H1 (cell line): ENCODE data around the gene TMEM223. TPM values are rescaled to one million over a fixed set of nuclear protein-coding genes. Genes with fewer than 3 reads are reported as not detected.

Source experiments
- CTCF ChIA-PET: fragments of 300-600 bp; sonication (Branson Sonifier 250); formaldehyde crosslinking; loops from one replicate; lab custom pipeline; 2021; ENCODE audit not compliant: partially characterized antibody; lab: Charles Lee
- POLR2A ChIA-PET: fragments of 300-600 bp; sonication (Branson Sonifier 250); formaldehyde crosslinking; loops from one replicate; lab custom pipeline; 2021; ENCODE audit warnings: inconsistent platforms; ENCODE audit not compliant: partially characterized antibody; lab: Charles Lee
- DNase-seq, 2 experiments: peaks; one replicate each; pipeline versions ENCODE4 v3.0.0 to v3.0.0-alpha.2; 2010 to 2022; ENCODE audit warnings: low spot score in 2 of 2, low read depth in 1 of 2, mixed read lengths in 1 of 2
- FAIRE-seq: peaks from 2 replicates; lab custom pipeline; 2011; peaks lifted over from hg19 to GRCh38; lab: Jason Lieb, UNC
- H2AFZ ChIP-seq: 2 replicates; pipeline ENCODE4 v1.8.1; 2012; ENCODE audit warnings: low read length, inconsistent platforms
- H2AK5ac ChIP-seq: 2 replicates; pipeline ENCODE4 v1.6.1; 2013; ENCODE audit warnings: low read depth, low read length
- H2BK120ac ChIP-seq: replicated peaks from 2 replicates; pipeline ENCODE3; 2013; ENCODE audit warnings: low read depth, low read length, inconsistent platforms
- H2BK12ac ChIP-seq: 2 replicates; pipeline ENCODE4 v1.6.1; 2013; ENCODE audit warnings: low read depth, low read length
- H2BK15ac ChIP-seq: 2 replicates; pipeline ENCODE4 v1.6.1; 2013; ENCODE audit warnings: low read length
- H2BK20ac ChIP-seq: 2 replicates; pipeline ENCODE4 v1.6.1; 2013; ENCODE audit warnings: low read length
- H2BK5ac ChIP-seq: 2 replicates; pipeline ENCODE4 v1.6.1; 2013; ENCODE audit warnings: low read depth, low read length
- H3K14ac ChIP-seq: 2 replicates; pipeline ENCODE4 v1.6.1; 2013; ENCODE audit warnings: inconsistent platforms; ENCODE audit not compliant: insufficient read length
- H3K18ac ChIP-seq: 2 replicates; pipeline ENCODE4 v1.6.1; 2013; ENCODE audit warnings: low read length; ENCODE audit errors: extremely low read depth
- H3K23ac ChIP-seq: 2 replicates; pipeline ENCODE4 v1.6.1; 2013; ENCODE audit warnings: inconsistent platforms; ENCODE audit not compliant: insufficient read length
- H3K23me2 ChIP-seq: 2 replicates; pipeline ENCODE4 v1.6.1; 2013; ENCODE audit warnings: low read depth, low read length
- H3K27ac ChIP-seq: 2 replicates; pipeline ENCODE4 v1.6.1; 2011; ENCODE audit warnings: low read depth, low read length, inconsistent platforms
- H3K27me3 ChIP-seq, 4 experiments: replicated peaks in 1 of 4; 1 replicate in 1 of 4; 2 replicates in 3 of 4; pipeline versions ENCODE4 v1.6.1 to v1.8.1; 2011 to 2013; ENCODE audit warnings: low read length in 3 of 4, mild to moderate bottlenecking in 3 of 4, inconsistent platforms in 2 of 4, mixed read lengths in 2 of 4, moderate library complexity in 1 of 4; ENCODE audit not compliant: control insufficient read depth in 3 of 4, insufficient read depth in 3 of 4; ENCODE audit errors: extremely low read depth in 1 of 4
- H3K36me3 ChIP-seq, 4 experiments: 2 replicates each; pipeline versions ENCODE4 v1.6.1 to v1.8.1; 2011 to 2013; ENCODE audit warnings: mild to moderate bottlenecking in 4 of 4, low read length in 3 of 4, moderate library complexity in 2 of 4, control low read depth in 1 of 4, inconsistent platforms in 1 of 4; ENCODE audit not compliant: insufficient read depth in 4 of 4, control insufficient read depth in 2 of 4
- H3K4ac ChIP-seq: replicated peaks from 2 replicates; pipeline ENCODE3; 2013; ENCODE audit warnings: low read length, low read depth, mixed read lengths, inconsistent platforms; ENCODE audit not compliant: insufficient read length
- H3K4me1 ChIP-seq, 4 experiments: replicated peaks in 1 of 4; 1 replicate in 1 of 4; 2 replicates in 3 of 4; pipeline versions ENCODE4 v1.6.1 to v1.8.1; 2011 to 2013; ENCODE audit warnings: low read length in 3 of 4, inconsistent platforms in 2 of 4, mixed read lengths in 1 of 4; ENCODE audit not compliant: insufficient read depth in 4 of 4, control insufficient read depth in 3 of 4
- H3K4me2 ChIP-seq, 2 experiments: 2 replicates each; pipeline versions ENCODE4 v1.6.1 to v1.8.1; 2011 to 2013; ENCODE audit warnings: low read depth in 2 of 2, low read length in 2 of 2, control low read depth in 1 of 2, inconsistent platforms in 1 of 2, mild to moderate bottlenecking in 1 of 2; ENCODE audit not compliant: insufficient read depth in 1 of 2
- H3K4me3 ChIP-seq, 4 experiments: fragments of 200-600, 300-600 bp in 1 of 4; sonication (generic), shearing (Covaris generic), sonication (Bioruptor Twin) in 1 of 4; 2 replicates each; pipeline versions ENCODE4 v1.5.1 to v1.8.1; 2011 to 2016; ENCODE audit warnings: low read length in 4 of 4, low read depth in 3 of 4, control low read depth in 2 of 4, inconsistent platforms in 2 of 4, mild to moderate bottlenecking in 2 of 4, mixed read lengths in 1 of 4, moderate library complexity in 1 of 4; ENCODE audit not compliant: insufficient read depth in 2 of 4; ENCODE audit errors: extremely low read depth in 1 of 4
- H3K56ac ChIP-seq: replicated peaks from 2 replicates; pipeline ENCODE3; 2013; ENCODE audit warnings: low read depth, mild to moderate bottlenecking, mixed read lengths, low read length, inconsistent platforms; ENCODE audit not compliant: insufficient read length
- H3K79me1 ChIP-seq: 2 replicates; pipeline ENCODE4 v1.6.1; 2013; ENCODE audit warnings: low read depth, low read length, control low read depth
- H3K79me2 ChIP-seq, 2 experiments: 2 replicates each; pipeline versions ENCODE4 v1.6.1 to v1.8.1; 2012 to 2013; ENCODE audit warnings: low read length in 2 of 2, mild to moderate bottlenecking in 2 of 2, inconsistent platforms in 1 of 2; ENCODE audit not compliant: insufficient read depth in 2 of 2, control insufficient read depth in 1 of 2
- H3K9ac ChIP-seq, 4 experiments: replicated peaks in 1 of 4; 1 replicate in 1 of 4; 2 replicates in 3 of 4; pipeline versions ENCODE4 v1.6.1 to v1.8.1; 2011 to 2013; ENCODE audit warnings: low read depth in 3 of 4, low read length in 3 of 4, control low read depth in 2 of 4, mild to moderate bottlenecking in 2 of 4, moderate library complexity in 2 of 4, inconsistent platforms in 1 of 4; ENCODE audit errors: extremely low read depth in 1 of 4
- H3K9me3 ChIP-seq, 2 experiments: 2 replicates each; pipeline versions ENCODE4 v1.6.1 to v1.8.1; 2012 to 2013; ENCODE audit warnings: mild to moderate bottlenecking in 2 of 2, moderate library complexity in 2 of 2, control low read depth in 1 of 2, inconsistent platforms in 1 of 2, low read depth in 1 of 2, low read length in 1 of 2, mixed read lengths in 1 of 2; ENCODE audit not compliant: insufficient read depth in 2 of 2
- H4K20me1 ChIP-seq, 2 experiments: replicated peaks in 1 of 2; 2 replicates each; pipeline versions ENCODE3 to v1.8.1; 2011 to 2013; ENCODE audit warnings: inconsistent platforms in 2 of 2, low read length in 2 of 2, mild to moderate bottlenecking in 1 of 2; ENCODE audit not compliant: insufficient read depth in 2 of 2, control insufficient read depth in 1 of 2
- H4K5ac ChIP-seq: 2 replicates; pipeline ENCODE4 v1.6.1; 2013; ENCODE audit warnings: low read length, low read depth, mixed read lengths, inconsistent platforms; ENCODE audit not compliant: insufficient read length
- H4K8ac ChIP-seq: 2 replicates; pipeline ENCODE4 v1.8.0; 2013; ENCODE audit warnings: mild to moderate bottlenecking, moderate library complexity, low read length, inconsistent platforms; ENCODE audit not compliant: insufficient read depth; ENCODE audit errors: extremely low read depth
- H4K91ac ChIP-seq: replicated peaks from 2 replicates; pipeline ENCODE3; 2013; ENCODE audit warnings: low read length, mixed read lengths, inconsistent platforms; ENCODE audit not compliant: insufficient read length
- CBX8 ChIP-seq: fragments of 300-800, 300-1000 bp; sonication (generic); IDR thresholded peaks from 2 replicates; pipeline ENCODE4 v1.7.1; 2016; ENCODE audit warnings: low read depth, low read length, borderline replicate concordance
- POLR2AphosphoS5 ChIP-seq: IDR thresholded peaks from 2 replicates; pipeline ENCODE4 v1.6.1; 2011; ENCODE audit warnings: low read depth, low read length
- RAD21 ChIP-seq, 2 experiments: IDR thresholded peaks in 1 of 2; conservative IDR thresholded peaks in 1 of 2; 2 replicates each; pipeline ENCODE4 v1.6.1; 2011; ENCODE audit warnings: low read depth in 2 of 2, low read length in 2 of 2, improper control_type of control experiment in 1 of 2, inconsistent platforms in 1 of 2, mild to moderate bottlenecking in 1 of 2, moderate library complexity in 1 of 2
- TAF7 ChIP-seq: optimal IDR thresholded peaks from 2 replicates; pipeline ENCODE3; 2011; ENCODE audit warnings: low read depth, mild to moderate bottlenecking, inconsistent platforms, low read length, moderate library complexity, borderline replicate concordance
- WGBS, 2 experiments: shearing (Covaris generic) in 1 of 2; methylation state at CpG; one replicate each; pipeline versions ENCODE4 v1.1.6 to v1.1.7; 2013 to 2015; ENCODE audit warnings: low lambda C conversion rate in 2 of 2, mixed read lengths in 2 of 2, inconsistent platforms in 1 of 2, low coverage in 1 of 2, missing lambda C conversion rate in 1 of 2; ENCODE audit not compliant: insufficient replicate concordance in 2 of 2, insufficient coverage in 1 of 2, insufficient read length in 1 of 2; ENCODE audit errors: extremely low coverage in 1 of 2, missing lambda C conversion rate in 1 of 2; 5-methylcytosine and 5-hydroxymethylcytosine counted together
- polyA plus RNA-seq, 7 experiments: library from polyadenylated mRNA; depleted of rRNA in 3 of 7; stranded (reverse) in 5 of 7; unstranded in 2 of 7; fragments of >200 nt in 5 of 7; fragments of 200-250 nt in 2 of 7; gene quantifications; 1 replicate in 5 of 7; 2 replicates in 1 of 7; 4 replicates in 1 of 7; pipeline versions ENCODE4 v1.2.1 to v1.2.3, GENCODE V29; 2011 to 2013; ENCODE audit warnings: missing spikeins in 2 of 7, mixed read lengths in 2 of 7
- total RNA-seq: library from RNA; stranded (reverse); fragmentation: NEBNext Ultra II Directional; extraction: Animal tissue kit (Norgen Biotek cat#: 25700); gene quantifications from 2 replicates; pipeline ENCODE4 v1.2.1, GENCODE V29; 2021
- TF ChIP-seq, protein P1 (sequence below), 3 experiments: IDR thresholded peaks; 1 replicate in 2 of 3; 2 replicates in 1 of 3; pipeline versions ENCODE4 v1.5.1 to v1.6.1; 2011; ENCODE audit warnings: low read length in 3 of 3, mild to moderate bottlenecking in 3 of 3, inconsistent platforms in 2 of 3, low read depth in 1 of 3, moderate library complexity in 1 of 3; ENCODE audit not compliant: insufficient read depth in 1 of 3; ENCODE audit errors: control extremely low read depth in 1 of 3

The TMEM223 gene
- total and polyA plus RNA-seq, 2 of the 8 experiments (the other 6 are each of a cell fraction or from before 2014, with no cell fraction given): 22.9 to 64.1 TPM

DNA sequence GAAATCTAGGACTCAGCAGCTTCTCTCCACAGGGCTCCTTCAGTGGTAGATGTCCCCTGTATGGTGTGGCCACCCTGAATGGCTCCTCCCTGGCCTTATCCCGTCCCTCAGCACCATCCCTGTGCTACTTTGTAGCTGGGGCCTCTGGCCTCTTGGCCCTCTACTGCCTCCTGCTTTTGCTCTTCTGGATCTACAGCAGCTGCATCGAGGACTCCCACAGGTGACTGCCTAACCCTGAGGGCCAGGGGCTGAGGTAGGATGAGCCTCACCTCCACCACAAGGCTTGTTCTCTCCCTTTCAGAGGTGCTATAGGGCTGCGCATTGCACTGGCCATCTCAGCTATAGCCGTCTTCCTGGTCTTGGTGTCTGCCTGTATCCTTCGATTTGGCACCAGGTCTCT lies 2.8 kb downstream of the TMEM223 start:
- H3K56ac ChIP-seq: no peak overlapping the region
- no peaks in the 10 kb centered on the region; the same call in 1 of the 2 replicates for H3K23me2 ChIP-seq
- peaks cover 0 to 7% (median 4%) of the 10 kb centered on the region in 4 experiments; a peak in 5 of 7 replicates for H3K4me1 ChIP-seq
- POLR2A ChIA-PET: interaction anchor here (0.5 to 15.9 kb wide), 26 partner anchors 8 to 217 kb away, joined by 3 to 251 read pairs (median 5); partner anchors contain the start of genes LBHD1, NXF1, SLC3A2 and STX5
- no peaks in the 10 kb centered on the region for H3K9me3 ChIP-seq
- TF ChIP-seq, protein P1, sequence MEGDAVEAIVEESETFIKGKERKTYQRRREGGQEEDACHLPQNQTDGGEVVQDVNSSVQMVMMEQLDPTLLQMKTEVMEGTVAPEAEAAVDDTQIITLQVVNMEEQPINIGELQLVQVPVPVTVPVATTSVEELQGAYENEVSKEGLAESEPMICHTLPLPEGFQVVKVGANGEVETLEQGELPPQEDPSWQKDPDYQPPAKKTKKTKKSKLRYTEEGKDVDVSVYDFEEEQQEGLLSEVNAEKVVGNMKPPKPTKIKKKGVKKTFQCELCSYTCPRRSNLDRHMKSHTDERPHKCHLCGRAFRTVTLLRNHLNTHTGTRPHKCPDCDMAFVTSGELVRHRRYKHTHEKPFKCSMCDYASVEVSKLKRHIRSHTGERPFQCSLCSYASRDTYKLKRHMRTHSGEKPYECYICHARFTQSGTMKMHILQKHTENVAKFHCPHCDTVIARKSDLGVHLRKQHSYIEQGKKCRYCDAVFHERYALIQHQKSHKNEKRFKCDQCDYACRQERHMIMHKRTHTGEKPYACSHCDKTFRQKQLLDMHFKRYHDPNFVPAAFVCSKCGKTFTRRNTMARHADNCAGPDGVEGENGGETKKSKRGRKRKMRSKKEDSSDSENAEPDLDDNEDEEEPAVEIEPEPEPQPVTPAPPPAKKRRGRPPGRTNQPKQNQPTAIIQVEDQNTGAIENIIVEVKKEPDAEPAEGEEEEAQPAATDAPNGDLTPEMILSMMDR (IDR thresholded peaks at IDR 0.05; ENCODE audit: control extremely low read depth in 1 of 3, insufficient read depth in 1 of 3, low read depth in 1 of 3, low read length in 3 of 3): peak in 2 of 3 experiments; percentile 30 to 47; a peak in 2 of 4 replicates
- TF ChIP-seq TAF7: no peak
- no peak for TF ChIP-seq CBX8
- peak in 1 of 2 experiments; percentile 9; a peak in 1 of 4 replicates for TF ChIP-seq RAD21 (IDR thresholded peaks at IDR 0.05 in 1 of 2, conservative IDR thresholded peaks at IDR 0.05 in 1 of 2; ENCODE audit: low read depth in 2 of 2, low read length in 2 of 2)
- peak; percentile 47; the same call in 1 of the 2 replicates for TF ChIP-seq POLR2AphosphoS5
- no peak overlapping the region for H3K4ac ChIP-seq
- H3K9ac ChIP-seq: no peak overlapping the region
- H3K27me3 ChIP-seq: no peaks in the 10 kb centered on the region
- H4K5ac ChIP-seq: no peak overlapping the region
- no peak overlapping the region for H3K23ac ChIP-seq
- H2BK120ac ChIP-seq: no peak overlapping the region
- no peak overlapping the region for H3K4me3 ChIP-seq
- H3K36me3 ChIP-seq: peaks cover 0 to 18% (median 8%) of the 10 kb centered on the region in 4 experiments; a peak in 6 of 8 replicates
- H2AK5ac ChIP-seq: no peak overlapping the region
- no peak overlapping the region; a peak in 1 of 4 replicates for H3K4me2 ChIP-seq
- no peak overlapping the region for H2BK20ac ChIP-seq
- WGBS, 2 experiments: 90% methylated on average over 5 of the region's 5 CpGs; no CpG with 5 or more reads in 1 of the 2 experiments
- no peak for FAIRE-seq
- no peak overlapping the region for H4K91ac ChIP-seq
- H2BK5ac ChIP-seq: no peak overlapping the region
- H3K18ac ChIP-seq: no peak overlapping the region
- CTCF ChIA-PET: interaction anchor here (0.9 to 6.4 kb wide), 11 partner anchors 12 to 189 kb away, joined by 3 to 94 read pairs (median 5); partner anchors contain the start of genes HNRNPUL2, TAF6L and TTC9C
- no peak overlapping the region for H3K27ac ChIP-seq
- peaks cover 7% of the 10 kb centered on the region; the same call in 1 of the 2 replicates for H3K79me1 ChIP-seq
- DNase-seq: peak in 1 of 2 experiments; percentile 48
- H4K8ac ChIP-seq: no peak overlapping the region
- no peak overlapping the region for H2BK12ac ChIP-seq
- H2BK15ac ChIP-seq: no peak overlapping the region
- peaks cover 0 to 3% of the 10 kb centered on the region in 2 experiments for H4K20me1 ChIP-seq
- H2AFZ ChIP-seq: no peak overlapping the region
- H3K79me2 ChIP-seq: peaks cover 0 to 33% of the 10 kb centered on the region in 2 experiments; a peak in 2 of 4 replicates
- H3K14ac ChIP-seq: no peak overlapping the region
